Brain microvascular endothelial cell (primary cell): Measurements from ENCODE around the gene AKAP7.

Experiments used
- DNase-seq: peaks from one replicate; pipeline ENCODE4 v3.0.0-alpha.2; 2020
- H3K27ac ChIP-seq: fragments of 250-450 bp; sonication (Bioruptor Pico); 2 replicates; pipeline ENCODE4 v1.5.1; 2020; ENCODE audit warnings: mild to moderate bottlenecking, moderate library complexity
- H3K27me3 ChIP-seq: fragments of 250-450 bp; sonication (Bioruptor Pico); replicated peaks from 2 replicates; pipeline ENCODE4 v1.5.1; 2020; ENCODE audit warnings: mild to moderate bottlenecking
- H3K36me3 ChIP-seq: fragments of 250-450 bp; sonication (Bioruptor Pico); replicated peaks from 2 replicates; pipeline ENCODE4 v1.5.1; 2020; ENCODE audit warnings: mild to moderate bottlenecking
- H3K4me3 ChIP-seq: 2 replicates; pipeline ENCODE4 v1.5.1; 2011; ENCODE audit warnings: low read depth, mild to moderate bottlenecking, control low read depth, low read length, moderate library complexity
- in situ Hi-C: cut with HindIII; loops from 2 replicates; pipeline ENCODE4 v1.10.0; 2017; ENCODE audit warnings: low sequenced_read_pairs, low pct_ligation_motif_present
- TF ChIP-seq, protein P1 (sequence below): IDR thresholded peaks from 2 replicates; pipeline ENCODE4 v1.5.1; 2011; ENCODE audit warnings: low read depth, mild to moderate bottlenecking, moderate library complexity, low read length, control low read depth, inconsistent platforms; ENCODE audit errors: missing control alignments

The AKAP7 gene

DNA sequence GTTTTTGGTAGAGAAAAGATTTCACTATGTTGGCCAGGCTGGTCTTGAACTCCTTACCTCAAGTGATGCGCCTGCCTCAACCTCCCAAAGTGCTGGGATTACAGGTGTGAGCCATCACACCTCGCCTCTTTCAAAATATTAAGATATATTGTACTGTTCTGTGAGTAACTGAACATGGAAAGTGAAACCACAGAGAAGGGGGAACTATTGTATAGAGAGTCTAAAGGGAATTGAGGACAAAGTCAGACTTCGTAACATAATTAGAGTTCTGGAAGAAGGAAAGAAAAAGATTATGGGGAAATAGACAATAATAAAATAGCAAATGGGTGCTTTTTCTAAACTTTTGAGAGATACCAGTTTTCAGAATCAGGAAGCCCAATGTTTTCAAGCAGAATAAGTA is 17.4 kb upstream of the AKAP7 start:
- no peaks in the 10 kb centered on the region for H3K27me3 ChIP-seq
- H3K27ac ChIP-seq, result no peak overlapping the region
- H3K4me3 ChIP-seq, result no peak overlapping the region
- TF ChIP-seq, protein P1, sequence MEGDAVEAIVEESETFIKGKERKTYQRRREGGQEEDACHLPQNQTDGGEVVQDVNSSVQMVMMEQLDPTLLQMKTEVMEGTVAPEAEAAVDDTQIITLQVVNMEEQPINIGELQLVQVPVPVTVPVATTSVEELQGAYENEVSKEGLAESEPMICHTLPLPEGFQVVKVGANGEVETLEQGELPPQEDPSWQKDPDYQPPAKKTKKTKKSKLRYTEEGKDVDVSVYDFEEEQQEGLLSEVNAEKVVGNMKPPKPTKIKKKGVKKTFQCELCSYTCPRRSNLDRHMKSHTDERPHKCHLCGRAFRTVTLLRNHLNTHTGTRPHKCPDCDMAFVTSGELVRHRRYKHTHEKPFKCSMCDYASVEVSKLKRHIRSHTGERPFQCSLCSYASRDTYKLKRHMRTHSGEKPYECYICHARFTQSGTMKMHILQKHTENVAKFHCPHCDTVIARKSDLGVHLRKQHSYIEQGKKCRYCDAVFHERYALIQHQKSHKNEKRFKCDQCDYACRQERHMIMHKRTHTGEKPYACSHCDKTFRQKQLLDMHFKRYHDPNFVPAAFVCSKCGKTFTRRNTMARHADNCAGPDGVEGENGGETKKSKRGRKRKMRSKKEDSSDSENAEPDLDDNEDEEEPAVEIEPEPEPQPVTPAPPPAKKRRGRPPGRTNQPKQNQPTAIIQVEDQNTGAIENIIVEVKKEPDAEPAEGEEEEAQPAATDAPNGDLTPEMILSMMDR, result no peak
- in situ Hi-C loops, result no loop called here
- no peaks in the 10 kb centered on the region for H3K36me3 ChIP-seq
- no peak for DNase-seq

DNA sequence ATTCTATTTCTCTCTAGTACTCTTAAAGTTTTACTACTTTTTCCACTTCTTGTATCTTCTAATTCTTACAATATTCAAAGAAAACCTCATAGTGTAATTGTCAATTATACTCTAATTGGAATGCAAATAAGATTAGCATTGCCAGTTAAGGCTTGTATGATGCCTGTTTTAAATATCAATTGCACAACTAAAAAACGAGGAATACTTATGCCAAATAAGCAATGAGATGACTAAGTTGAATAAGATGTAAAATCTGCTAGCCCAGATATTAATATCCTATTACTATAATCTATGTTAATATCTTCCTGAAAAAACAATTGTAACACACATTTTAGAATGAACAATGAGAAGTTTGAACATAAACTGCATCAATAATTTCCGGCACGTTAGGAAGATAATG is 13.3 kb upstream of the AKAP7 start:
- H3K27ac ChIP-seq, result no peak overlapping the region
- no peak overlapping the region for H3K4me3 ChIP-seq
- TF ChIP-seq, protein P1, result no peak
- no peaks in the 10 kb centered on the region for H3K36me3 ChIP-seq
- DNase-seq, result no peak
- H3K27me3 ChIP-seq, result no peaks in the 10 kb centered on the region
- in situ Hi-C loops, result no loop called here

DNA sequence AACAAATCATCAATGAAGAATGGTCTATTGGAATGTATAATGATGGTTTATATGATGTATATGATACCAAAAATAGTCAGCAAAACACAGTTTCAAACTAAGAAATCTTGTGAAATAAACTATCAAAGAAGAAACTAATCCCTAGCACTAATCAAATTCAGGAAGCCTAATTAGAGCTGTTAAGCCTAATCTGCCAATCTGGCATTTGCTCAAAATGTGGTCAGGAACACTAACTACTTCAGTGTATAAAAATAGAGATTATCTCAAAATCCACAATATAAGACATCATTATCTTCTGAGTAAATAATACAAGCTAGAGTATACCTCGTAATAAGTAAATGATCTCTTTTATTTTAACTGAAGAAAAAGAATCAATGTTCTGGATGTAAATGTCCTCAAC is 12.8 kb upstream of the AKAP7 start:
- Histone ChIP-seq H3K36me3 (no peaks in the 10 kb centered on the region), H3K27ac (no peak overlapping the region), H3K27me3 (no peaks in the 10 kb centered on the region), H3K4me3 (no peak overlapping the region)
- in situ Hi-C loops, result no loop called here
- no peak for DNase-seq
- TF ChIP-seq, protein P1, result no peak

DNA sequence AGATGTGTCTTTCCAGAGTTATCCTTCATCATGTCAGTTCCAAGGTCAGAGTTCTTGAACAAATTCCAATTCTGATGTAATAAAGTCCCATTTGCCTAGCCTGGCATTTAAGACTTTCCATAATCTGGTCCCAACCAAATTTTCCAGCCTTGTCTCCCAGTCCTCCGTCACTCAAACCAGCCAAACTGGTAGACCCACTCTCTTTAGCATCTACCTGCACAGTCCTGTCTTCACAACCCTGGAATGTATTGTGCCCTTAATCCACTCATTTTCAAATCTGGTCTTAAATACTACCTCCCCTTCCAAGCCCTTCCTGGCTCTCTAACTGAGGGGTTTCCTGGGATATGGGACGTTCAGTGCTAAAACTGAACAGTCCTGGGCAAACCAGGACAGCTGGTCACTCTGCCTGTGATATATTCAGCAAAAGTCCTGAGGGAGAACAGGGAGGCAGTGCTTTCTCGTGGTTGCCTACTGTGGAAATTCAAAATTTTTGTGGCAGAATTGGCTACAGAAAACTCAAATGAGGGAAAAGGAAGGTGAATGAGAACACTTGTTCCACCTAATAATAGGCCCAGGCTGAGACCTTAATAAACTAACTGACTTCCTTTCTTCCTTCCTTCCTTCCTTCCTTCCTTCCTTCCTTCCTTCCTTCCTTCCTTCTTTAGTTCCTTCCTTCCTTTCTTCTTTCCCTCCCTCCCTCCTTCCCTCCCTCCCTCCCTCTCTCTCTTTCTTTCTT is 10.8 kb upstream of the AKAP7 start:
- no peak for DNase-seq
- H3K27ac ChIP-seq, result no peak overlapping the region
- no peak overlapping the region for H3K4me3 ChIP-seq
- TF ChIP-seq, protein P1, result no peak
- in situ Hi-C loops, result no loop called here
- H3K36me3 ChIP-seq, result no peaks in the 10 kb centered on the region
- H3K27me3 ChIP-seq, result no peaks in the 10 kb centered on the region

DNA sequence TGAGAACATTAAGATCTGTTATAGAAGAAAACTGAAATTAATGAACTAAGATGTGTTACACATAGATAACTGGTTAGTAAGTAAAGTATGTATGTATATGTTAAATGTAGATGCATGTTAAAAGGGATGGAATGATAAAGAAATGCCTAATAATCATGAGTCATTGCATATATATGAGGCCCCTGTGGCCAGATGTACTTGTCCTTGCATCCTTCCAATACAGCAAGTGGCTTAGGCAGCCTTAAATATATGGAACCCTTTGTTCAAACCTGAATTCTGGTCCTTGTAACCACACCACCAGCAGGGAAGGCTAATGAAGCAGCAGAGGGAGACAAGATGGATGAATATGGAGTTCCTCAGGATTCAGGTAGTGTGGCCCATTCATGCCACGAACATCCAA is 9.8 kb upstream of the AKAP7 start:
- DNase-seq, result no peak
- TF ChIP-seq, protein P1, result no peak
- Histone ChIP-seq H3K27ac (no peak overlapping the region), H3K36me3 (no peaks in the 10 kb centered on the region), H3K27me3 (no peaks in the 10 kb centered on the region), H3K4me3 (no peak overlapping the region)
- in situ Hi-C loops, result no loop called here
